Measurements from ENCODE around the gene PRR23C.

- TF ChIP-seq, protein P1, sequence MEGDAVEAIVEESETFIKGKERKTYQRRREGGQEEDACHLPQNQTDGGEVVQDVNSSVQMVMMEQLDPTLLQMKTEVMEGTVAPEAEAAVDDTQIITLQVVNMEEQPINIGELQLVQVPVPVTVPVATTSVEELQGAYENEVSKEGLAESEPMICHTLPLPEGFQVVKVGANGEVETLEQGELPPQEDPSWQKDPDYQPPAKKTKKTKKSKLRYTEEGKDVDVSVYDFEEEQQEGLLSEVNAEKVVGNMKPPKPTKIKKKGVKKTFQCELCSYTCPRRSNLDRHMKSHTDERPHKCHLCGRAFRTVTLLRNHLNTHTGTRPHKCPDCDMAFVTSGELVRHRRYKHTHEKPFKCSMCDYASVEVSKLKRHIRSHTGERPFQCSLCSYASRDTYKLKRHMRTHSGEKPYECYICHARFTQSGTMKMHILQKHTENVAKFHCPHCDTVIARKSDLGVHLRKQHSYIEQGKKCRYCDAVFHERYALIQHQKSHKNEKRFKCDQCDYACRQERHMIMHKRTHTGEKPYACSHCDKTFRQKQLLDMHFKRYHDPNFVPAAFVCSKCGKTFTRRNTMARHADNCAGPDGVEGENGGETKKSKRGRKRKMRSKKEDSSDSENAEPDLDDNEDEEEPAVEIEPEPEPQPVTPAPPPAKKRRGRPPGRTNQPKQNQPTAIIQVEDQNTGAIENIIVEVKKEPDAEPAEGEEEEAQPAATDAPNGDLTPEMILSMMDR (IDR thresholded peaks at IDR 0.05; ENCODE audit: poor library complexity): no peak
- no peak for TF ChIP-seq EZH2 (IDR thresholded peaks at IDR 0.05; ENCODE audit: borderline replicate concordance)
Observed at GRCh38 chr3:139020036-139020867, 24.4 kb downstream of the PRR23C start.

Measured in hepatocyte (in vitro differentiated cells).